Hepatocyte (in vitro differentiated cells): ENCODE data around the gene PHACTR1. TPM values are rescaled to one million over a fixed set of nuclear protein-coding genes. Genes with fewer than 3 reads are reported as not detected.

Experiments
- DNase-seq: peaks from one replicate; pipeline ENCODE4 v3.0.0-alpha.2; 2016; ENCODE audit warnings: low spot score
- H2AFZ ChIP-seq: fragments of 200-600 bp; sonication (generic); 2 replicates; pipeline ENCODE4 v1.6.0; 2016; ENCODE audit warnings: antibody characterized with exemption, mild to moderate bottlenecking
- H3K27ac ChIP-seq: fragments of 200-600 bp; sonication (generic); 2 replicates; pipeline ENCODE4 v1.5.1; 2016; ENCODE audit warnings: mild to moderate bottlenecking
- H3K27me3 ChIP-seq: fragments of 200-600 bp; sonication (generic); 2 replicates; pipeline ENCODE4 v1.6.1; 2016
- H3K36me3 ChIP-seq: fragments of 200-600 bp; sonication (generic); replicated peaks from 2 replicates; pipeline ENCODE4 v1.5.1; 2016; ENCODE audit warnings: low read depth; ENCODE audit not compliant: insufficient read depth
- H3K4me1 ChIP-seq: fragments of 200-600 bp; sonication (generic); 2 replicates; pipeline ENCODE4 v1.5.1; 2016; ENCODE audit warnings: mild to moderate bottlenecking, moderate library complexity; ENCODE audit not compliant: insufficient read depth
- H3K4me2 ChIP-seq: fragments of 200-600 bp; sonication (generic); 2 replicates; pipeline ENCODE4 v1.6.0; 2016
- H3K4me3 ChIP-seq: fragments of 200-600 bp; sonication (generic); 2 replicates; pipeline ENCODE4 v1.5.1; 2016; ENCODE audit warnings: mild to moderate bottlenecking
- H3K79me2 ChIP-seq: fragments of 200-600 bp; sonication (generic); 2 replicates; pipeline ENCODE4 v1.6.0; 2017; ENCODE audit warnings: mild to moderate bottlenecking
- H3K9me2 ChIP-seq: fragments of 200-600 bp; sonication (generic); replicated peaks from 2 replicates; pipeline ENCODE4 v1.6.0; 2017; ENCODE audit warnings: mild to moderate bottlenecking; ENCODE audit not compliant: insufficient read depth
- H3K9me3 ChIP-seq: fragments of 200-600 bp; sonication (generic); 2 replicates; pipeline ENCODE4 v1.5.1; 2016; ENCODE audit warnings: low read depth, mild to moderate bottlenecking
- H4K20me1 ChIP-seq: fragments of 200-600 bp; sonication (generic); 2 replicates; pipeline ENCODE4 v1.6.0; 2016; ENCODE audit warnings: mild to moderate bottlenecking; ENCODE audit not compliant: insufficient read depth, poor library complexity, severe bottlenecking
- EZH2 ChIP-seq: fragments of 200-600 bp; sonication (generic); IDR thresholded peaks from 2 replicates; pipeline ENCODE4 v1.6.1; 2016; ENCODE audit warnings: antibody characterized with exemption, mild to moderate bottlenecking, borderline replicate concordance
- EZH2phosphoT487 ChIP-seq: fragments of 200-600 bp; sonication (generic); IDR thresholded peaks from one replicate; pipeline ENCODE4 v1.6.1; 2018; ENCODE audit warnings: antibody characterized with exemption, mild to moderate bottlenecking, low read depth, moderate library complexity; ENCODE audit not compliant: unreplicated experiment, severe bottlenecking
- WGBS: methylation state at CpG from one replicate; pipeline ENCODE4 v1.1.6; 2016; ENCODE audit warnings: low lambda C conversion rate; ENCODE audit errors: missing lambda C conversion rate; 5-methylcytosine and 5-hydroxymethylcytosine counted together
- polyA plus RNA-seq: library from polyadenylated mRNA; unstranded; fragments of >200 nt; fragmentation: Nextera tagmentation; extraction: Ambion mirVana; gene quantifications from 2 replicates; pipeline ENCODE4 v1.2.1, GENCODE V29; 2016
- total RNA-seq: library from RNA; depleted of rRNA; stranded (reverse); fragments of >200 nt; gene quantifications from 2 replicates; pipeline ENCODE4 v1.2.3, GENCODE V29; 2014
- TF ChIP-seq, protein P1 (sequence below): fragments of 200-600 bp; sonication (generic); IDR thresholded peaks from 2 replicates; pipeline ENCODE4 v1.5.1; 2016; ENCODE audit warnings: antibody characterized with exemption, mild to moderate bottlenecking; ENCODE audit not compliant: poor library complexity

The PHACTR1 gene
- total and polyA plus RNA-seq, 2 experiments from 2014 or later, result 3.0 to 4.3 TPM

DNA sequence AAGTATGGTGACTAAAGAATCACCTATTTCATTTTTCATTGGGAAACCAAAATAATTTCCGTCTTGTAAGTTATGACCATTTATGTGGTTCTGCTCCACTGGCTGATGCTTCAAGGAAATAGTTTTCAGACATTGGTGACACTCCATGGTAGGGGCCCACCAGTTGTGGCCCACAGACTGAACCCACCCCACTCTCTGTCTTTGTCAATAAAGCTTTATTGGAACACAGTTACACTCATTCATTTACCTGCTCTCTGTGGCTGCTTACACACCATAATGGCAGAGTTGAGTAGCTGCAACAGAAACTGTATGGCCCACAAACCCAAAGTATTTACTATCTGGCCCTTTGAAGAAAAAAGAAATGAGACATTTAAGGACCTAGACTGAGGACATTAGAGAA, 533.2 kb downstream of the PHACTR1 start:
- H3K4me1 ChIP-seq, result no peaks in the 10 kb centered on the region
- H3K27me3 ChIP-seq, result no peaks in the 10 kb centered on the region
- no peaks in the 10 kb centered on the region for H3K9me3 ChIP-seq
- H2AFZ ChIP-seq, result no peak overlapping the region
- no peak for TF ChIP-seq EZH2phosphoT487
- TF ChIP-seq EZH2, result no peak
- TF ChIP-seq, protein P1, sequence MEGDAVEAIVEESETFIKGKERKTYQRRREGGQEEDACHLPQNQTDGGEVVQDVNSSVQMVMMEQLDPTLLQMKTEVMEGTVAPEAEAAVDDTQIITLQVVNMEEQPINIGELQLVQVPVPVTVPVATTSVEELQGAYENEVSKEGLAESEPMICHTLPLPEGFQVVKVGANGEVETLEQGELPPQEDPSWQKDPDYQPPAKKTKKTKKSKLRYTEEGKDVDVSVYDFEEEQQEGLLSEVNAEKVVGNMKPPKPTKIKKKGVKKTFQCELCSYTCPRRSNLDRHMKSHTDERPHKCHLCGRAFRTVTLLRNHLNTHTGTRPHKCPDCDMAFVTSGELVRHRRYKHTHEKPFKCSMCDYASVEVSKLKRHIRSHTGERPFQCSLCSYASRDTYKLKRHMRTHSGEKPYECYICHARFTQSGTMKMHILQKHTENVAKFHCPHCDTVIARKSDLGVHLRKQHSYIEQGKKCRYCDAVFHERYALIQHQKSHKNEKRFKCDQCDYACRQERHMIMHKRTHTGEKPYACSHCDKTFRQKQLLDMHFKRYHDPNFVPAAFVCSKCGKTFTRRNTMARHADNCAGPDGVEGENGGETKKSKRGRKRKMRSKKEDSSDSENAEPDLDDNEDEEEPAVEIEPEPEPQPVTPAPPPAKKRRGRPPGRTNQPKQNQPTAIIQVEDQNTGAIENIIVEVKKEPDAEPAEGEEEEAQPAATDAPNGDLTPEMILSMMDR, result no peak
- H3K79me2 ChIP-seq, result no peaks in the 10 kb centered on the region
- no peak overlapping the region for H3K4me3 ChIP-seq
- no peak overlapping the region for H3K4me2 ChIP-seq
- no peaks in the 10 kb centered on the region for H4K20me1 ChIP-seq
- no peaks in the 10 kb centered on the region for H3K36me3 ChIP-seq
- no peak overlapping the region for H3K27ac ChIP-seq
- H3K9me2 ChIP-seq, result no peaks in the 10 kb centered on the region
- no peak for DNase-seq
- 96% methylated on average over 1 of the region's 1 CpG for WGBS

DNA sequence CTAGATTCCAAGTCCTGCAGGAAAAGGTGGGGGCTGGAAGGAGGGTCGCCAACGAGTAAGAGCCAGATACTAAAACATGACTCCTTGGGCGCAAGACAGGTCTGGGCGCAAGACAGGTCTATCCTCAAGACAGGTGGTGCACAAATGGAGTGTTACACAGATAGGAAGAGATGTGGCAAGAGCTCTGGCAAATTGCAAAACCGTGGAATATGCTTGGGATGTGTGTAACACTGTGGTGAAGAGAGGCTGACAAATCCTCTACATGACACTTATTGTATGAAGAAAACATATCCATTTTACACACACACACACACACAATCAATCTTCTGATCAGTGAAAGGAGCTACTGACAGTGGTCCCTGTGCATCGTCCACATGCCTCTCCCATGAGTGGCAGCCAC, 534.1 kb downstream of the PHACTR1 start:
- no peak overlapping the region for H3K4me2 ChIP-seq
- TF ChIP-seq, protein P1, result no peak
- TF ChIP-seq EZH2 (no peak), EZH2phosphoT487 (no peak)

DNA sequence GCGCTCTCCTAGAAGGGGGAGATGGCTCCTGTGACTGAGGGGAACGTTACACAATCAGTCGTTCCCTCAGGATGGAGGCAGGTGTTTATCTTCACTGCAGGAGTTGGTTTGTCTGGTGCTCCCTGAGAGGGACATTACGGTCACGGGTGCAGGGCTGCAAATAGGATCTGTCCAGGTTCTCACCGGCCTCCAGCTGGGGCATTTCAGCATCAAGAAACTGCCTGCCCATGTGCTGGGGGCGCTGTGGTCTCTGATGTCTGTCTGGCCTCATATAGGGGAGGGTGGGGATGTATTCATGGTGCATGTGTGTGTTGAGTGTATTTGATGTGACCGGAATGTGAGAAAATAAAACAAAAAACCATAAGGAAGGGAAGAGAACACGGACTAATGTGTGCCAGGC, 534.7 kb downstream of the PHACTR1 start:
- H3K9me3 ChIP-seq, result no peaks in the 10 kb centered on the region
- H3K4me3 ChIP-seq, result no peak overlapping the region
- DNase-seq, result no peak
- H3K27ac ChIP-seq, result no peak overlapping the region
- no peaks in the 10 kb centered on the region for H3K4me1 ChIP-seq
- no peaks in the 10 kb centered on the region for H3K9me2 ChIP-seq
- no peak for TF ChIP-seq EZH2
- TF ChIP-seq, protein P1, result no peak
- no peak for TF ChIP-seq EZH2phosphoT487
- no peaks in the 10 kb centered on the region for H3K36me3 ChIP-seq
- WGBS, result 70% methylated on average over 9 of the region's 9 CpGs
- H2AFZ ChIP-seq, result no peak overlapping the region
- H3K27me3 ChIP-seq, result no peaks in the 10 kb centered on the region
- no peaks in the 10 kb centered on the region for H4K20me1 ChIP-seq
- no peak overlapping the region for H3K4me2 ChIP-seq
- no peaks in the 10 kb centered on the region for H3K79me2 ChIP-seq

More for the DNA sequence above, 534.1 kb downstream of the PHACTR1 start:
- H4K20me1 ChIP-seq, result no peaks in the 10 kb centered on the region
- H3K4me3 ChIP-seq, result no peak overlapping the region
- no peaks in the 10 kb centered on the region for H3K79me2 ChIP-seq
- no peaks in the 10 kb centered on the region for H3K4me1 ChIP-seq
- WGBS, result 82% methylated on average over 6 of the region's 6 CpGs
- no peak overlapping the region for H3K27ac ChIP-seq
- no peaks in the 10 kb centered on the region for H3K9me2 ChIP-seq
- no peak overlapping the region for H2AFZ ChIP-seq
- H3K9me3 ChIP-seq, result no peaks in the 10 kb centered on the region
- no peak for DNase-seq
- H3K27me3 ChIP-seq, result no peaks in the 10 kb centered on the region
- H3K36me3 ChIP-seq, result no peaks in the 10 kb centered on the region

DNA sequence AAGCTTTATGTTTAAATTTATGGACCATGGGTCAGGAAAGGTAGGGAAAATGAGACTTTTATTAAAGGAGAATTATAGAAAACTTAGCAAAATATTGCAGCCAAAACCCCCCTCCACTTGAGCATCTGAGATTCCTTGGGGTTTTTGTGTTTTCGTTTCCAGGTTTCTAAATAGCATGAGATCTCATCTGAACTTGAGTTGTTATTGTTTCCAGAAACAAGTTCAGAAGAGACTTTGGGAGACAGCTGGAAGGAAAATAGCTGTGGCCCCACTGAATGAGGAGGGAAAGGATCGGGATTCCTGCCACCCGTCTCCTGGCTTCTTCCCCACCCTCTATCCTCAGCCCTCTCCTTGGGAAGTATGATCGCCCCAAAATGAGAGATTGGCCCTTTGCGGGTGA, 536.2 kb downstream of the PHACTR1 start:
- Histone ChIP-seq H3K27me3 (no peaks in the 10 kb centered on the region), H3K79me2 (no peaks in the 10 kb centered on the region), H3K4me2 (no peak overlapping the region), H4K20me1 (no peaks in the 10 kb centered on the region), H2AFZ (no peak overlapping the region), H3K4me3 (no peak overlapping the region), H3K27ac (no peak overlapping the region), H3K4me1 (no peaks in the 10 kb centered on the region), H3K9me2 (no peaks in the 10 kb centered on the region), H3K36me3 (no peaks in the 10 kb centered on the region), H3K9me3 (no peaks in the 10 kb centered on the region)
- DNase-seq, result no peak
- TF ChIP-seq EZH2 (no peak), EZH2phosphoT487 (no peak)
- TF ChIP-seq, protein P1, result no peak
- WGBS, result 91% methylated on average over 5 of the region's 5 CpGs
